Measurements from ENCODE around the gene LCE3B. TPM values are rescaled to one million over a fixed set of nuclear protein-coding genes. Genes with fewer than 3 reads are reported as not detected.

LCE3B gene
- total RNA-seq, 1 donor from 2014 or later = not detected

GRCh38 chr1:152580433-152580832 is 33.2 kb upstream of the LCE3B start, which contains the start of gene LCE3D:
LCE3D (minus strand) TSS chr1:152580516; CDS start chr1:152579936, 580 bp downstream.
- H3K27me3 Mint-ChIP-seq (ENCODE audit: unreplicated experiment) = no peaks in the 10 kb centered on the region
- no peak for TF ChIP-seq CTCF (IDR thresholded peaks at IDR 0.05; ENCODE audit: unreplicated experiment)

GRCh38 chr1:152582647-152583046 is 31.0 kb upstream of the LCE3B start:
- H3K27me3 Mint-ChIP-seq (ENCODE audit: unreplicated experiment) = no peaks in the 10 kb centered on the region
- H3K27ac Mint-ChIP-seq (ENCODE audit: unreplicated experiment) = no peak overlapping the region
- no peaks in the 10 kb centered on the region for H3K36me3 Mint-ChIP-seq (ENCODE audit: low read depth, unreplicated experiment)
- no peak for TF ChIP-seq CTCF (IDR thresholded peaks at IDR 0.05; ENCODE audit: unreplicated experiment)
- peaks cover 3% of the 10 kb centered on the region for H3K4me1 Mint-ChIP-seq (ENCODE audit: unreplicated experiment)
- no peak for DNase-seq (ENCODE audit: low spot score)
- no peaks in the 10 kb centered on the region for H3K9me3 Mint-ChIP-seq (ENCODE audit: unreplicated experiment)
- H3K4me3 Mint-ChIP-seq (ENCODE audit: unreplicated experiment) = no peak overlapping the region

More at GRCh38 chr1:152580433-152580832, 33.2 kb upstream of the LCE3B start, which contains the start of gene LCE3D:
- Mint-ChIP-seq H3K4me1 (ENCODE audit: unreplicated experiment) (peaks cover 3% of the 10 kb centered on the region), H3K4me3 (ENCODE audit: unreplicated experiment) (no peak within 1 kb of the TSS), H3K9me3 (ENCODE audit: unreplicated experiment) (no peaks in the 10 kb centered on the region), H3K36me3 (ENCODE audit: low read depth, unreplicated experiment) (no peaks in the 10 kb centered on the region), H3K27ac (ENCODE audit: unreplicated experiment) (no peak within 1 kb of the TSS)
- DNase-seq (ENCODE audit: low spot score) = no peak

GRCh38 chr1:152585586-152585985 is 28.0 kb upstream of the LCE3B start:
- Mint-ChIP-seq H3K27me3 (ENCODE audit: unreplicated experiment) (no peaks in the 10 kb centered on the region), H3K36me3 (ENCODE audit: low read depth, unreplicated experiment) (no peaks in the 10 kb centered on the region), H3K4me3 (ENCODE audit: unreplicated experiment) (no peak overlapping the region), H3K27ac (ENCODE audit: unreplicated experiment) (no peak overlapping the region), H3K9me3 (ENCODE audit: unreplicated experiment) (no peaks in the 10 kb centered on the region), H3K4me1 (ENCODE audit: unreplicated experiment) (no peaks in the 10 kb centered on the region)
- no peak for TF ChIP-seq CTCF (IDR thresholded peaks at IDR 0.05; ENCODE audit: unreplicated experiment)
- no peak for DNase-seq (ENCODE audit: low spot score)

- H3K4me3 Mint-ChIP-seq (ENCODE audit: unreplicated experiment) = no peak overlapping the region
- DNase-seq (ENCODE audit: low spot score) = no peak
- no peaks in the 10 kb centered on the region for H3K4me1 Mint-ChIP-seq (ENCODE audit: unreplicated experiment)
- no peaks in the 10 kb centered on the region for H3K9me3 Mint-ChIP-seq (ENCODE audit: unreplicated experiment)
- H3K27ac Mint-ChIP-seq (ENCODE audit: unreplicated experiment) = no peak overlapping the region
- no peaks in the 10 kb centered on the region for H3K27me3 Mint-ChIP-seq (ENCODE audit: unreplicated experiment)
- no peaks in the 10 kb centered on the region for H3K36me3 Mint-ChIP-seq (ENCODE audit: low read depth, unreplicated experiment)
- TF ChIP-seq CTCF (IDR thresholded peaks at IDR 0.05; ENCODE audit: unreplicated experiment) = no peak
These were observed 16.6 kb upstream of the LCE3B start for GRCh38 chr1:152596986-152597385.

GRCh38 chr1:152599934-152600333 is 13.7 kb upstream of the LCE3B start, which contains the start of gene LCE3C:
LCE3C (plus strand) TSS chr1:152600234; CDS start chr1:152600732, 498 bp downstream.
- Mint-ChIP-seq H3K27me3 (ENCODE audit: unreplicated experiment) (no peaks in the 10 kb centered on the region), H3K36me3 (ENCODE audit: low read depth, unreplicated experiment) (no peaks in the 10 kb centered on the region), H3K9me3 (ENCODE audit: unreplicated experiment) (no peaks in the 10 kb centered on the region), H3K4me3 (ENCODE audit: unreplicated experiment) (no peak within 1 kb of the TSS), H3K4me1 (ENCODE audit: unreplicated experiment) (no peaks in the 10 kb centered on the region), H3K27ac (ENCODE audit: unreplicated experiment) (no peak within 1 kb of the TSS)
- no peak for DNase-seq (ENCODE audit: low spot score)
- TF ChIP-seq CTCF (IDR thresholded peaks at IDR 0.05; ENCODE audit: unreplicated experiment) = no peak
